HG03175 (cell line): Measurements from ENCODE around the gene SLC45A2.
"Not testable (repeated sequence)": the region's sequence is repeated elsewhere in the genome, so short reads cannot be mapped to it uniquely, and the experiment has no call there.

ENCODE experiments used
- ATAC-seq: cut with Tn5 transposase; IDR thresholded peaks from one replicate; pipeline ENCODE4 v1.9.1; 2021; ENCODE audit warnings: mild to moderate bottlenecking, moderate library complexity; ENCODE audit not compliant: unreplicated experiment

Gene SLC45A2

GRCh38 chr5:33969572-33970452 is 14.7 kb downstream of the SLC45A2 start:
- peak; percentile 80 for ATAC-seq

- no peak for ATAC-seq
These were observed 16.1 kb downstream of the SLC45A2 start for GRCh38 chr5:33968211-33969005.

- ATAC-seq, result no peak
These were observed 17.7 kb downstream of the SLC45A2 start for GRCh38 chr5:33966805-33967204.

- no peak for ATAC-seq
These were observed 20.3 kb downstream of the SLC45A2 start for GRCh38 chr5:33964132-33964700.

DNA sequence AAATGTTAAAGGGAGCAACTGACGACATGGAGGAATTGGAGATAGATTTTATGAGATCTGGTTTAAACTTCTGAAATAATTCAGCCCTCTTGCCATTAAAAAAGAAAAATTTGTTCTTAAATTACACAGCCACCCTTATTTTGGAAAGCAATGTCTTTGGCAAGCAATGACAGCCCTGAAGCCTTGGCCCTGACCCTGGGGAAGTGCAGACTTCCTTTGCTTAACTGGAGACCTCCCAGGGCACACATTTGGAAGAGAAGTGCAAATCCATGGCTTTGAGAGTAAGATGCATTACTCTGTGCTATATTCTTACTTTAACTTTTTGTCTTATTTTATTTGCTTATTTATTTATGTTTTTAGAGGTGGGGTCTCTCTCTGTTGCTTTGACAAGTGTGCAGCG is 26.3 kb downstream of the SLC45A2 start:
- ATAC-seq, result no peak

DNA sequence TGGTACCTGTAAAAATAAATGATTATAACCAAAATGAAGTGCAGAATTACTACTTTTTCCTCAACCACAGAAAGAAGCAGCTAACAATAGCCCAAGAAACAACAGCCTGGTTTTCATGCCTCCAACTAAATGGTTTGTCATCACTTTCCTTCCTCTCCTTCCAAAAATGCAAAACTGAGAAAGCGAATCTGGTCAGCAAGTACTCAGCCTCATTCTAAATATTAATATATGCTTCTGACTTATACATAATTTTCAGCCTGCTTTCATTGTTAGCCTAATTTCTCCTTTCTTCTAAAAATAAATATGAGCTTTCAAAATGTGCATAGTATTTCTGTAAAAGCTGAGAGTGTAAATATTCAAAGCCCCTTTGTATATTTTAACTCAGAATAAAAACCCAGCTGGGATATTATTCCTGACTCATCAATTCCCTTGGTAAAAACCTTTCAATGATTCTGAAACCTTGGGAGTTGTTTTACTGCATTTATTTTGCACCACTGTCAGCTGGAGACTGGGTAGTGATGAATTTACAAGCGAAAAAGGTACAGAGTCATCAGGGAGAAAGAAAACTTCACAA is 26.8 kb downstream of the SLC45A2 start:
- no peak for ATAC-seq

GRCh38 chr5:33952175-33952574 is 32.3 kb downstream of the SLC45A2 start:
- ATAC-seq, result not testable (repeated sequence)

GRCh38 chr5:33944543-33945132 is 39.9 kb downstream of the SLC45A2 start:
- no peak for ATAC-seq

- ATAC-seq, result no peak
These were observed 43.4 kb downstream of the SLC45A2 start for GRCh38 chr5:33941090-33941489.

- no peak for ATAC-seq
These were observed 44.8 kb downstream of the SLC45A2 start for GRCh38 chr5:33939556-33940262.

DNA sequence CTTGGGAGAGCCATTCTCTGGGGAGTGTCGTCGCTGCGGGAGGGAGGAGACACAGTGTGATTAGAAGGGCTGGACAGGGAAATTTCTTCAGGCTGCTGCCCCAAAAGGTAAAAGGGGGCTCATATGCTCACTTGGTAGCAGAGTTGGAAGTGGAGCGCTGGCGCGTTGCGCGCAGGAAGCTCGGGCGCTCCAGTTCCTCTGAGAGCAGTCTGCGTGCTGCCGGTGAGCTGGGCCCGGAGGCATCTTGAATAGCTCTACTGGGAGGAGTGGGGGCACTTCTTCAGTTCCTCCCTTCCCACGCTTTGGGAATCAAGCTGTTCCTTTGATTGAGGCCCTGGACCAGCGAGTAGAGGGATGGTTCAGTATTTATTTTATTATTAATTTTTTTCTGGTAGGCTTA is 45.6 kb downstream of the SLC45A2 start:
- no peak for ATAC-seq

- no peak for ATAC-seq
These were observed 46.0 kb downstream of the SLC45A2 start for GRCh38 chr5:33938507-33938796.

DNA sequence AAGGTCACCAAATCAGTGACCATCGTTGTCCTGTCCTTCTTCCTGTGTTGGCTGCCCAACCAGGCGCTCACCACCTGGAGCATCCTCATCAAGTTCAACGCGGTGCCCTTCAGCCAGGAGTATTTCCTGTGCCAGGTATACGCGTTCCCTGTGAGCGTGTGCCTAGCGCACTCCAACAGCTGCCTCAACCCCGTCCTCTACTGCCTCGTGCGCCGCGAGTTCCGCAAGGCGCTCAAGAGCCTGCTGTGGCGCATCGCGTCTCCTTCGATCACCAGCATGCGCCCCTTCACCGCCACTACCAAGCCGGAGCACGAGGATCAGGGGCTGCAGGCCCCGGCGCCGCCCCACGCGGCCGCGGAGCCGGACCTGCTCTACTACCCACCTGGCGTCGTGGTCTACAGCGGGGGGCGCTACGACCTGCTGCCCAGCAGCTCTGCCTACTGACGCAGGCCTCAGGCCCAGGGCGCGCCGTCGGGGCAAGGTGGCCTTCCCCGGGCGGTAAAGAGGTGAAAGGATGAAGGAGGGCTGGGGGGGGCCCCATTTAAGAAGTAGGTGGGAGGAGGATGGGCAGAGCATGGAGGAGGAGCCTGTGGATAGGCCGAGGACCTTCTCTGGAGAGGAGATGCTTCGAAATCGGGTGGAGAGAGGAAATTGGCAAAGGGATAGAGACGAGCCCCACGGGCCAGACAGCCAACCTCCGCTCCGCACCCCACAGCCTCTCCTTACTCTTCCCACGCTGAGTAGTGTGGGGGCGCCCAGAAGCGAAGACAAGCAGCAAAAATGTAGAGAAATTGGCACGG is 46.6 kb downstream of the SLC45A2 start:
- no peak for ATAC-seq

- no peak for ATAC-seq
These were observed 47.3 kb downstream of the SLC45A2 start for GRCh38 chr5:33937017-33937706.

DNA sequence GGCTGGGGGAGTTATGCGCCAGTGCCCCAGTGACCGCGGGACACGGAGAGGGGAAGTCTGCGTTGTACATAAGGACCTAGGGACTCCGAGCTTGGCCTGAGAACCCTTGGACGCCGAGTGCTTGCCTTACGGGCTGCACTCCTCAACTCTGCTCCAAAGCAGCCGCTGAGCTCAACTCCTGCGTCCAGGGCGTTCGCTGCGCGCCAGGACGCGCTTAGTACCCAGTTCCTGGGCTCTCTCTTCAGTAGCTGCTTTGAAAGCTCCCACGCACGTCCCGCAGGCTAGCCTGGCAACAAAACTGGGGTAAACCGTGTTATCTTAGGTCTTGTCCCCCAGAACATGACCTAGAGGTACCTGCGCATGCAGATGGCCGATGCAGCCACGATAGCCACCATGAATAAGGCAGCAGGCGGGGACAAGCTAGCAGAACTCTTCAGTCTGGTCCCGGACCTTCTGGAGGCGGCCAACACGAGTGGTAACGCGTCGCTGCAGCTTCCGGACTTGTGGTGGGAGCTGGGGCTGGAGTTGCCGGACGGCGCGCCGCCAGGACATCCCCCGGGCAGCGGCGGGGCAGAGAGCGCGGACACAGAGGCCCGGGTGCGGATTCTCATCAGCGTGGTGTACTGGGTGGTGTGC is 48.0 kb downstream of the SLC45A2 start, which contains the start of gene RXFP3:
TSS of gene RXFP3 (plus strand) at position 6 of the 636 bp plus-strand sequence. CDS start at position 361, 355 bp downstream.
- no peak for ATAC-seq

- ATAC-seq, result peak; percentile 52
These were observed 48.5 kb downstream of the SLC45A2 start for GRCh38 chr5:33936004-33936380.

- ATAC-seq, result peak; percentile 23
These were observed 50.3 kb downstream of the SLC45A2 start for GRCh38 chr5:33934176-33934575.

- ATAC-seq, result peak; percentile 79
These were observed 50.7 kb downstream of the SLC45A2 start for GRCh38 chr5:33933723-33934169.
